Neural crest cell (in vitro differentiated cells): Measurements from ENCODE around the gene KRTAP5-6. TPM values are rescaled to one million over a fixed set of nuclear protein-coding genes. Genes with fewer than 3 reads are reported as not detected.

Experiments
- DNase-seq: peaks from one replicate; pipeline ENCODE4 v3.0.0; 2021; ENCODE audit warnings: low read depth, mixed read lengths, low spot score
- H3K27ac Mint-ChIP-seq: one replicate; pipeline ENCODE4 v1.8.0; 2021; ENCODE audit warnings: mild to moderate bottlenecking, mixed read lengths; ENCODE audit not compliant: unreplicated experiment
- H3K27me3 Mint-ChIP-seq: 2 replicates; pipeline ENCODE4 v1.8.0; 2021; ENCODE audit warnings: low read depth, mild to moderate bottlenecking, mixed read lengths
- H3K36me3 Mint-ChIP-seq: 2 replicates; pipeline ENCODE4 v1.8.0; 2021; ENCODE audit warnings: low read depth, mild to moderate bottlenecking, mixed read lengths
- H3K4me1 Mint-ChIP-seq: 2 replicates; pipeline ENCODE4 v1.8.0; 2021; ENCODE audit warnings: mixed read lengths
- H3K4me3 Mint-ChIP-seq: one replicate; pipeline ENCODE4 v1.8.0; 2021; ENCODE audit warnings: mild to moderate bottlenecking, mixed read lengths
- H3K9me3 Mint-ChIP-seq: 2 replicates; pipeline ENCODE4 v1.8.0; 2021; ENCODE audit warnings: mixed read lengths
- total RNA-seq: library from RNA; stranded (reverse); gene quantifications from 2 replicates; pipeline ENCODE4 v1.2.1, GENCODE V29; 2021
- TF ChIP-seq, protein P1 (sequence below): fragments of 200-600 bp; sonication (generic); conservative IDR thresholded peaks from 2 replicates; pipeline ENCODE4 v1.5.0; 2021; ENCODE audit warnings: antibody characterized with exemption, mild to moderate bottlenecking

Gene KRTAP5-6
- total RNA-seq, 1 donor from 2014 or later: not detected

DNA sequence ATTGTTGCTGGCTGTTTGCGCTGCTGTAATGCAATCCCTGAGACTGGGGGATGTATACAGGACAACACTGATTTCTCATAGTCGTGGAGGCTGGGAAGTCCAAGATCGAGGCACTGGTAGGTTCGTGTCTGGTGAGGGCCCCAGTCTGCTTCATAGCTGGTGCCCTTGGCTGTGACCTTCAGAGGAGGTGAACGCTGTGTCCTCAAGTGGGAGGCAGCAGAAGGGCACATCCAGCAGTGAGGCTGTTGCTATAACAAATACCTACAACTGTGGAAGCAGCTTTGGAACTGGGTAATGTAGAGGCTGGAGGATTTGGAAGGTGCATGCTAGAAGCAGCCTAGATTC lies 46.1 kb upstream of the KRTAP5-6 start:
- DNase-seq: no peak
- TF ChIP-seq, protein P1, sequence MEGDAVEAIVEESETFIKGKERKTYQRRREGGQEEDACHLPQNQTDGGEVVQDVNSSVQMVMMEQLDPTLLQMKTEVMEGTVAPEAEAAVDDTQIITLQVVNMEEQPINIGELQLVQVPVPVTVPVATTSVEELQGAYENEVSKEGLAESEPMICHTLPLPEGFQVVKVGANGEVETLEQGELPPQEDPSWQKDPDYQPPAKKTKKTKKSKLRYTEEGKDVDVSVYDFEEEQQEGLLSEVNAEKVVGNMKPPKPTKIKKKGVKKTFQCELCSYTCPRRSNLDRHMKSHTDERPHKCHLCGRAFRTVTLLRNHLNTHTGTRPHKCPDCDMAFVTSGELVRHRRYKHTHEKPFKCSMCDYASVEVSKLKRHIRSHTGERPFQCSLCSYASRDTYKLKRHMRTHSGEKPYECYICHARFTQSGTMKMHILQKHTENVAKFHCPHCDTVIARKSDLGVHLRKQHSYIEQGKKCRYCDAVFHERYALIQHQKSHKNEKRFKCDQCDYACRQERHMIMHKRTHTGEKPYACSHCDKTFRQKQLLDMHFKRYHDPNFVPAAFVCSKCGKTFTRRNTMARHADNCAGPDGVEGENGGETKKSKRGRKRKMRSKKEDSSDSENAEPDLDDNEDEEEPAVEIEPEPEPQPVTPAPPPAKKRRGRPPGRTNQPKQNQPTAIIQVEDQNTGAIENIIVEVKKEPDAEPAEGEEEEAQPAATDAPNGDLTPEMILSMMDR: no peak
- Mint-ChIP-seq H3K4me1 (no peaks in the 10 kb centered on the region), H3K27me3 (peaks cover 2% of the 10 kb centered on the region), H3K9me3 (no peaks in the 10 kb centered on the region), H3K36me3 (no peaks in the 10 kb centered on the region), H3K4me3 (no peak overlapping the region), H3K27ac (no peak overlapping the region)

- no peak for DNase-seq
- Mint-ChIP-seq H3K27ac (no peak overlapping the region), H3K36me3 (no peaks in the 10 kb centered on the region), H3K4me1 (no peaks in the 10 kb centered on the region), H3K4me3 (no peak overlapping the region), H3K9me3 (no peaks in the 10 kb centered on the region), H3K27me3 (peaks cover 2% of the 10 kb centered on the region)
- TF ChIP-seq, protein P1: no peak
These were observed 45.5 kb upstream of the KRTAP5-6 start for GRCh38 chr11:1651411-1651980.

GRCh38 chr11:1652026-1652425 lies 45.0 kb upstream of the KRTAP5-6 start:
- Mint-ChIP-seq H3K27me3 (peaks cover 2% of the 10 kb centered on the region), H3K36me3 (no peaks in the 10 kb centered on the region), H3K4me3 (no peak overlapping the region), H3K4me1 (no peaks in the 10 kb centered on the region), H3K9me3 (no peaks in the 10 kb centered on the region), H3K27ac (no peak overlapping the region)
- TF ChIP-seq, protein P1: no peak
- no peak for DNase-seq

GRCh38 chr11:1652442-1652770 lies 44.6 kb upstream of the KRTAP5-6 start:
- H3K27ac Mint-ChIP-seq: no peak overlapping the region
- DNase-seq: no peak
- H3K4me1 Mint-ChIP-seq: no peaks in the 10 kb centered on the region
- TF ChIP-seq, protein P1: no peak
- no peaks in the 10 kb centered on the region for H3K36me3 Mint-ChIP-seq
- no peaks in the 10 kb centered on the region for H3K9me3 Mint-ChIP-seq
- H3K4me3 Mint-ChIP-seq: no peak overlapping the region
- H3K27me3 Mint-ChIP-seq: peaks cover 2% of the 10 kb centered on the region

DNA sequence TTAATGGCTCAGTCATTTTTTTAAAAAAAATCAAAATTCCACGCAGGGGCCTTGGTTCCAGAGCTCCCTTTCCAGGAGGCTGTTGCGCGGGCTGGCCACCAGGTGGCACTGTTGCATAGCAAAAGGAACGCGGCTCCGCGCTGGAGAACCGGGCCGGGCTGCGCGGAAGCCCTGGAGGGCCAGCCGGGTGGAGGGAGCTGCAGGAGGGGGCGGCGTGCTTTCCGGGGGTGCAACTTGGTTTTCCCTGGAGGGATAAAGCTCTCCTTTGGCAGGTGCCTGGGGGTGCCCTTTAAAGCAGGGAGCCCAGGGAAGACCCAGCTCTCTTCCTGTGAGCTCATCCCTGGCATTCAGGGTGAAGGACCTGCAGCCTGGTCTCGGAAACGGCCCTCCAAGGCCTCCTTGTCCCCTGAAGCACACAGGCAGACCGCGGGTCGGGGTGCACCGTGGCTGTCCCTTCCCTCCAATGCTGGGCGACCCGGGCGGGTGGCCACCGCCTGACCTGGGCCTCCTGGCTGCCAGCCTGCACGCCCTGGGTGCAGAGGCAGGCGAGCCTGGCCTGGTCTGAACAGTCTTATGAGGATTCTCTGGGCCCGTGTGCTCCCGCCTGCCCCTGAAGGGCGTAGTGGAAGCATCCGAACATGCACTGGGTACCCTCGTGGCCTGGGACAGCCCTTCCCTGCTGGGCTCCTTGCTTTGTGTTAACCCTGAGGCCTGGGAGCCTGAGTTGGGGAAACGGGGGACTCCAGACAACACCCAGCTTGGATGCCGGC lies 44.0 kb upstream of the KRTAP5-6 start:
- H3K9me3 Mint-ChIP-seq: no peaks in the 10 kb centered on the region
- no peak overlapping the region for H3K27ac Mint-ChIP-seq
- H3K36me3 Mint-ChIP-seq: no peaks in the 10 kb centered on the region
- H3K4me1 Mint-ChIP-seq: no peaks in the 10 kb centered on the region
- no peak overlapping the region for H3K4me3 Mint-ChIP-seq
- peak; percentile 95 for DNase-seq
- TF ChIP-seq, protein P1: peak; percentile 99
- peaks cover under 1% of the 10 kb centered on the region for H3K27me3 Mint-ChIP-seq
